Upper lobe of right lung (tissue), 1 donor: ENCODE results near the gene MTG2. TPM values are rescaled to one million over a fixed set of nuclear protein-coding genes. Genes with fewer than 3 reads are reported as not detected.
A peak's percentile ranks its signal among the peaks of the same experiment; 100 is the strongest.

Source experiments
- ATAC-seq: fragments of 200-7000 bp; cut with Tn5 transposase; one replicate; pipeline ENCODE4 v1.9.1; 2020; ENCODE audit warnings: mild to moderate bottlenecking, moderate library complexity
- DNase-seq: peaks from one replicate; pipeline ENCODE4 v3.0.0-alpha.2; 2020
- H3K27ac ChIP-seq: fragments of 200-600 bp; one replicate; pipeline ENCODE4 v1.8.0; 2022
- H3K27me3 ChIP-seq: fragments of 200-600 bp; one replicate; pipeline ENCODE4 v1.8.0; 2022; ENCODE audit warnings: mild to moderate bottlenecking
- H3K36me3 ChIP-seq: fragments of 200-600 bp; one replicate; pipeline ENCODE4 v1.8.0; 2022
- H3K4me1 ChIP-seq: fragments of 200-600 bp; one replicate; pipeline ENCODE4 v1.8.0; 2022
- H3K4me3 ChIP-seq: fragments of 200-600 bp; one replicate; pipeline ENCODE4 v1.8.0; 2022; ENCODE audit warnings: mild to moderate bottlenecking
- H3K9me3 ChIP-seq: fragments of 200-600 bp; one replicate; pipeline ENCODE4 v1.8.0; 2022
- CTCF ChIP-seq: fragments of 200-600 bp; IDR thresholded peaks from one replicate; pipeline ENCODE4 v1.8.0; 2022; ENCODE audit warnings: antibody characterized with exemption
- intact Hi-C: fragments of 100-400 bp; cut with DNase I; formaldehyde crosslinking; loops from one replicate; pipeline ENCODE4 v1.11.0; 2022
- total RNA-seq: library from RNA; stranded (reverse); fragmentation: NEBNext Ultra II Directional; extraction: Animal tissue kit (Norgen Biotek cat#: 25700); gene quantifications from one replicate; pipeline ENCODE4 v1.2.1, GENCODE V29; 2021
- donor health status: DM: no; HTN: yes; CAD: no; lungs with severe emphysema.

Gene MTG2
- total RNA-seq, 1 donor from 2014 or later: 26.5 TPM

- TF ChIP-seq CTCF: no peak
- peaks cover 3% of the 10 kb centered on the region for H3K36me3 ChIP-seq
- DNase-seq (no peak), ATAC-seq (no peak)
- intact Hi-C loops: no loop called here
- H3K4me3 ChIP-seq: no peak overlapping the region
- peaks cover 9% of the 10 kb centered on the region for H3K4me1 ChIP-seq
- no peaks in the 10 kb centered on the region for H3K27me3 ChIP-seq
- no peaks in the 10 kb centered on the region for H3K9me3 ChIP-seq
- no peak overlapping the region for H3K27ac ChIP-seq
Measured at GRCh38 chr20:62155428-62156253, 27.2 kb upstream of the MTG2 start.

DNA sequence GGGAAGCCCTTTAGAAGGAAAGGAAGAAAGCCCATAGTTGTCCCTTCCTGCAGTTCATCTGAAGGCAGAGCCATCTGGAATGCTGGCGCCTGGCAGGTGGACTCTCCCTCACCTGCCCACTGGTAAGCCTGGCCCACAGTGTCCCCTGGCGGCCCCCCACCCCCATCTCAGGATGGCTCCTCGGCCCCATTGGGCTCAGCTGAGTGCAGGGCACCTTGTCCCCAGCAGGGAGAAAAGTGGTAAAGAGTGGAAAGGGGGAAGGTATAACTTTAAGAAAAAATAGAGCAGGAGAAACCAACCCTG is 26.6 kb upstream of the MTG2 start:
- peaks cover 9% of the 10 kb centered on the region for H3K36me3 ChIP-seq
- no peak for DNase-seq
- intact Hi-C loops: no loop called here

GRCh38 chr20:62156592-62157386 is 26.0 kb upstream of the MTG2 start:
- Histone ChIP-seq H3K4me1 (peaks cover 9% of the 10 kb centered on the region), H3K27ac (no peak overlapping the region), H3K27me3 (no peaks in the 10 kb centered on the region), H3K4me3 (no peak overlapping the region), H3K36me3 (peaks cover 15% of the 10 kb centered on the region), H3K9me3 (no peaks in the 10 kb centered on the region)
- peak; percentile 64 for TF ChIP-seq CTCF
- ATAC-seq (peak; percentile 89), DNase-seq (peak; percentile 80)
- intact Hi-C loops: no loop called here

More for the DNA sequence above, 26.6 kb upstream of the MTG2 start:
- no peak for TF ChIP-seq CTCF
- no peak overlapping the region for H3K27ac ChIP-seq
- H3K27me3 ChIP-seq: no peaks in the 10 kb centered on the region
- H3K9me3 ChIP-seq: no peaks in the 10 kb centered on the region
- peaks cover 9% of the 10 kb centered on the region for H3K4me1 ChIP-seq
- H3K4me3 ChIP-seq: no peak overlapping the region
- no peak for ATAC-seq

- intact Hi-C loops: no loop called here
- no peak overlapping the region for H3K4me3 ChIP-seq
- H3K27me3 ChIP-seq: no peaks in the 10 kb centered on the region
- ATAC-seq: no peak
- TF ChIP-seq CTCF: no peak
- no peak overlapping the region for H3K27ac ChIP-seq
- H3K9me3 ChIP-seq: no peaks in the 10 kb centered on the region
- peaks cover 20% of the 10 kb centered on the region for H3K36me3 ChIP-seq
- peaks cover 9% of the 10 kb centered on the region for H3K4me1 ChIP-seq
- DNase-seq: no peak
Measured at GRCh38 chr20:62157387-62158087, 25.3 kb upstream of the MTG2 start.

- TF ChIP-seq CTCF: no peak
- H3K4me3 ChIP-seq: no peak overlapping the region
- no peaks in the 10 kb centered on the region for H3K27me3 ChIP-seq
- intact Hi-C loops: no loop called here
- no peaks in the 10 kb centered on the region for H3K9me3 ChIP-seq
- no peak for ATAC-seq
- no peak overlapping the region for H3K27ac ChIP-seq
- no peak for DNase-seq
- H3K4me1 ChIP-seq: peaks cover 9% of the 10 kb centered on the region
- peaks cover 25% of the 10 kb centered on the region for H3K36me3 ChIP-seq
Measured at GRCh38 chr20:62158088-62158400, 24.8 kb upstream of the MTG2 start.
